MG63 (cell line): Measurements from ENCODE around the gene SLC35F2. TPM values are rescaled to one million over a fixed set of nuclear protein-coding genes. Genes with fewer than 3 reads are reported as not detected.
"Not testable (repeated sequence)": the region's sequence is repeated elsewhere in the genome, so short reads cannot be mapped to it uniquely, and the experiment has no call there.

Experiments used
- DNase-seq: peaks from one replicate; pipeline ENCODE4 v3.0.0-alpha.2; 2020
- H3K27me3 ChIP-seq: fragments of 250-450 bp; sonication (Bioruptor Pico); 2 replicates; pipeline ENCODE4 v1.5.1; 2020; ENCODE audit warnings: mild to moderate bottlenecking, moderate library complexity
- H3K36me3 ChIP-seq: fragments of 250-450 bp; sonication (Bioruptor Pico); 2 replicates; pipeline ENCODE4 v1.5.1; 2020; ENCODE audit warnings: mild to moderate bottlenecking, moderate library complexity
- H3K4me3 ChIP-seq: fragments of 250-450 bp; sonication (Bioruptor Pico); 2 replicates; pipeline ENCODE4 v1.5.1; 2020; ENCODE audit warnings: mild to moderate bottlenecking, moderate library complexity
- H3K9me3 ChIP-seq: fragments of 250-450 bp; sonication (Bioruptor Pico); 2 replicates; pipeline ENCODE4 v1.5.1; 2020; ENCODE audit warnings: mild to moderate bottlenecking, moderate library complexity
- total RNA-seq: library from RNA; depleted of rRNA; stranded (reverse); fragments of >200 nt; shearing (Covaris generic); gene quantifications from 2 replicates; pipeline ENCODE4 v1.2.3, GENCODE V29; 2014; ENCODE audit warnings: low replicate concordance

SLC35F2 gene
- total RNA-seq, 1 experiment from 2014 or later: 42.9 TPM

DNA sequence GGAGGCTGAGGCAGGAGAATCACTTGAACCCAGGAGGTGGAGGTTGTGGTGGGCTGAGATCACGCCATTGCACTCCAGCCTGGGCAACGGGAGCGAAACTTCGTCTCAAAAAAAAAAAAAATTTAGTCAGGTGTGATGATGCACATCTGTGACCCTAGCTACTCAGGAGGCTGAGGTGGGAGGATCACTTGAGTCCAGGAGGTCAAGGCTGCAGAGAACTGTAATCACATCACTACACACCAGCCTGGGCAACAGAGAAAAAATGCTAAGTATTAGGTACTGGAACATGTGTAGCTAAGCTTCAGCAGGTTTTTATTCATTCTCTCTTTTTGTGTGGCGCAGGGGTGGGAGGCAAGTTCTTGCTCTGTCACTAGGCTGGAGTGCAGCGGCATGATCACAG, 82.5 kb downstream of the SLC35F2 start:
- no peak overlapping the region for H3K4me3 ChIP-seq
- H3K27me3 ChIP-seq: no peaks in the 10 kb centered on the region
- no peak for DNase-seq
- no peaks in the 10 kb centered on the region for H3K9me3 ChIP-seq
- no peaks in the 10 kb centered on the region for H3K36me3 ChIP-seq

GRCh38 chr11:107770551-107770951, 88.0 kb downstream of the SLC35F2 start:
- DNase-seq: no peak
- Histone ChIP-seq H3K27me3 (peaks cover 3% of the 10 kb centered on the region; the same call in 1 of the 2 replicates), H3K4me3 (no peak overlapping the region), H3K9me3 (no peaks in the 10 kb centered on the region), H3K36me3 (no peaks in the 10 kb centered on the region)

GRCh38 chr11:107769189-107769588, 89.4 kb downstream of the SLC35F2 start:
- no peak for DNase-seq
- Histone ChIP-seq H3K36me3 (no peaks in the 10 kb centered on the region), H3K9me3 (no peaks in the 10 kb centered on the region), H3K4me3 (no peak overlapping the region), H3K27me3 (peaks cover 3% of the 10 kb centered on the region; the same call in 1 of the 2 replicates)

DNA sequence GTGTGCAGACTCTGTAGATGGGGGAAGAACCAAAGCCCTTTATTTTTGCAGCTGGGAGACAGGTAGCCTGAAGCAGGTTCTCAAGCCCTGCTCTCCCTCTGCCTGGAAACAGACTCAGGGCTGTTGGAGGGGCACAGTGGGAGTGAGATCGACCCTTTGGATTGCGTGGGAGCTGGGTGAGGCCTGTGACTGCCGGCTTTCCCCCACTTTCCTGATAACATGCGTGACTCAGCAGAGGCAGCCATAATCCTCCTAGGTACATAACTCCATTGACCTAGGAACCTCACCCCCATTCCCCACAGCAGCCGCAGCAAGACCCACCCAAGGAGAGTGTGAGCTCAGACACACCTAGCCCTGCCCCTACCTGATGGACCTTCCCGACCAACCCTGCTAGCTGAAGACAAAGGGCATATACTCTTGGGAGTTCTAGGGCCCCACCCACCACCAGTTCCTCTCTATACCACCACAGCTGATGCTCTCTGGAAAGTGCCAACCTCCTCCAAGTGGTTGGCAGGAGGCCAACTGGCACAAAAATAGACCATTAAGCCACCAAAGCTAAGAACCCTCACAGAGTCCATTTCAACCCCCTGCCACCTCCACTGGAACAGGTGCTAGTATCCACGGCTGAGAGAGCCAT, 99.8 kb downstream of the SLC35F2 start:
- H3K36me3 ChIP-seq, H3K9me3 ChIP-seq, H3K27me3 ChIP-seq, H3K4me3 ChIP-seq, DNase-seq: not testable (repeated sequence)

DNA sequence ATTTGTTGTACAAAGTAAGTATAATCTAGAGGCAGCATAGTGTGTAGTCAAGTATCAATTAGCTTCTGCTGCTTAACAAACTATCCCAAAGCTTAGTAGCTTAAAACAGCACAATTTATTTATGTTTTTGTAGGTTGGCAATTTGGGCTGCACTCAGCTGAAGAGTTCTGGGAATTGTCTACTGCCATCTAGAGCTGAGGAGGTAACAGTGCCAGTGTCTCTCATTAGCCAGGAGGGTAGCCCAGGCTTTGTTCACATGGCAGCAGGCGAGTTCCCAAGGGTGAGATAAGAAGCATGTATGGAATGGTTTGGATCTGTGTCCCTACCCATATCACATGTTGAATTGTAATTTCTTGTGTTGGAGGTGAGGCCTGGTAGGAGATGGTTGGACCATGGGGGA, 100.9 kb downstream of the SLC35F2 start:
- no peaks in the 10 kb centered on the region for H3K27me3 ChIP-seq
- no peak overlapping the region for H3K4me3 ChIP-seq
- H3K9me3 ChIP-seq: no peaks in the 10 kb centered on the region
- DNase-seq: no peak
- no peaks in the 10 kb centered on the region for H3K36me3 ChIP-seq

DNA sequence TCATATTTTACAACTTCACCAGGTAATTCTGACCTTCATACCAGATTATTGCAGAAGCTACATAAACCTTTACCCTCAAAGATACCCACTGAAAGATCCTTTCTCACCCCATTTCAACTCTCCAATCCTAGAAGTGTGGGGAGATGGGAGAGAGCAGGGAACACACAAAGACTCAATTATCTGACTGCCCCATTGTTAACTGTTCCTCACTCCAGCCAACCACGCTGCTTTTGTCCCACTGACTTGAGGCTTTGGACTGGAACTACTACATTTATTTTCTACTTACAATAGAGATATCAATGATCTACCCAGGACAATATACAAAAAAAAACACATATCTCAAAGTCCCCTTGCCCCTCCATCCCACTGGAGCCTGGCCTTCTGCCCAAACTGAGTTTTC, 102.0 kb downstream of the SLC35F2 start:
- no peaks in the 10 kb centered on the region for H3K36me3 ChIP-seq
- DNase-seq: no peak
- H3K27me3 ChIP-seq: no peaks in the 10 kb centered on the region
- no peaks in the 10 kb centered on the region for H3K9me3 ChIP-seq
- H3K4me3 ChIP-seq: no peak overlapping the region

GRCh38 chr11:107752949-107753822, 105.4 kb downstream of the SLC35F2 start:
- Histone ChIP-seq H3K9me3 (no peaks in the 10 kb centered on the region), H3K36me3 (no peaks in the 10 kb centered on the region), H3K27me3 (no peaks in the 10 kb centered on the region), H3K4me3 (no peak overlapping the region)
- DNase-seq: no peak

DNA sequence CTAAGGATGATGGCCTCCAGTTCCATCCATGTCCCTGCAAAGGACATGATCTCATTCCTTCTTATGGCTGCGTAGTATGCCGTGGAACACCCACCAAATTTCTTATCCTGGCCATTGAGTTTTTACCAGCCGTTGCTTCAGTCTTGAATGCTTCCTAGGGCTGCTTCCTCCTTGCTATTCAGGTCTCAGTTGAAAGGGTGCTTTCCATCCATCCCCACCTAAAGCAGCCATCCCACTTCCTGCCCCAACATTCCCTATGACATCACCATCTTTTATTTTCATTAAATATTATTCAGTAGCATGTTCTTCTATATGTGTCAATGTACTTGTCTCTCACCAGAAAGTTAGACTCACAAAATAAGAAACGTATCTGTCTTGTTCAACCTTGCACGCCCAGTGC, 106.1 kb downstream of the SLC35F2 start:
- Histone ChIP-seq H3K4me3 (no peak overlapping the region), H3K9me3 (no peaks in the 10 kb centered on the region), H3K27me3 (no peaks in the 10 kb centered on the region), H3K36me3 (no peaks in the 10 kb centered on the region)
- no peak for DNase-seq

- H3K36me3 ChIP-seq: no peaks in the 10 kb centered on the region
- DNase-seq: no peak
- H3K9me3 ChIP-seq: no peaks in the 10 kb centered on the region
- H3K4me3 ChIP-seq: no peak overlapping the region
- H3K27me3 ChIP-seq: peaks cover 2% of the 10 kb centered on the region; the same call in 1 of the 2 replicates
Observed at GRCh38 chr11:107751082-107751481, 107.5 kb downstream of the SLC35F2 start.

DNA sequence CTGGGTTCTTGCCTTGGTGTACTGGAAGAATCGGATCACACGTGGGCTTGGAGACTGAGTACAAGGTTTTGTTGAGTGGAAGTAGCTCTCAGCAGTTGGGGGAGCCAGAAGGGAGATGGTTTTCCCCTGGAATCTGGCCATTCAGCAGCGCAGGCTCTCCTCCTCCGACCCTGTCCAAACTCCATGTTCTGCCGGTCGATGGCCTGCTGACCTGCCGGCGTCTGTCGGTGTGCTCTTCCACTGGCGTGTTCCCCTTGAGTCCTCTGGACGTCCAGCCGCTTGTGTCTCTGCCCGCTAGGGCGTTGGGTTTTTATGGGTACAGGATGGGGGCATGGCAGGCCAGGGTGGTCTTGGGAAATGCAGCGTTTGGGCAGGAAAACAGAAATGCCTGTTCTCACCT, 108.3 kb downstream of the SLC35F2 start:
- no peak overlapping the region for H3K4me3 ChIP-seq
- no peak for DNase-seq
- H3K27me3 ChIP-seq: peaks cover 2% of the 10 kb centered on the region; the same call in 1 of the 2 replicates
- H3K36me3 ChIP-seq: no peaks in the 10 kb centered on the region
- no peaks in the 10 kb centered on the region for H3K9me3 ChIP-seq

- DNase-seq: no peak
- Histone ChIP-seq H3K9me3 (no peaks in the 10 kb centered on the region), H3K4me3 (no peak overlapping the region), H3K36me3 (no peaks in the 10 kb centered on the region), H3K27me3 (peaks cover 2% of the 10 kb centered on the region)
Observed at GRCh38 chr11:107747622-107748021, 111.0 kb downstream of the SLC35F2 start.

DNA sequence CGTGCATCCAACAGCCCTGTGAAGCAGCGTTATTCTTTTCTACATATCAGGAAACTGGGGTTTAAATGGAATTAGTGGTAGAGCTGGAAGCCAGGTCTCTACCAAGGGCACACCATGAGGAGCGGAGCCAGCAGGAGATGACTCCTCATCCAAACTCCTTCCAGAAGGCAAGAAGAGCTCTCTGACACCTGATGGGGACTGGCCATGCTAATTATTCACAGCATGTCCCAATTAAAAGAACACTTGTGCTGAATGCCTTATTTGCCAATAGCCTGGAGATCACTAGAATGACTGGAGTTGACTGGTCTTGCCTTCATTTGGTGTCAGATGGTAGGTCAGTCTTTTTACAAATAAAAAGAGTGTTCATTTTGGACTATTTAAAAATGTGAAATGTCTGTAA, 113.9 kb downstream of the SLC35F2 start:
- H3K9me3 ChIP-seq: no peaks in the 10 kb centered on the region
- H3K36me3 ChIP-seq: no peaks in the 10 kb centered on the region
- peaks cover 2% of the 10 kb centered on the region for H3K27me3 ChIP-seq
- DNase-seq: no peak
- no peak overlapping the region for H3K4me3 ChIP-seq

DNA sequence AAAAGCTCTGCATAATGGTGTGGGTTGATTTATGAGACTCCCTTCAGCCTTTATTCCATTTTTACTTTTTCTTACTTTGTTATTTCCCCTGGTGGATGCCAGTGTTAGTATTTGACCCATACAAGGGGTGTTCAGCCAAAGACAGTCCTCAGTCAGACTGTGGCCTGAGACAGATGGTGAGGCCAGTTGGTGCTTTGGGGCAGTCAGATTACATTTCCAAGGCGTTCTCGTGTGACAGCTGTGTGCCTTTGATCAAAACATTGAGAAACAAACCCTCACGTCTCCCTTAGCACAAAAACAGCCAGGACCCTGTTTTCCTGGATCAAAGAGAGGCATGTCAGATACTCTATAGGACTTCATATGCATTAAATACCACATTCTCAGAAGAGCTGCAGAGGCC, 115.4 kb downstream of the SLC35F2 start:
- no peak for DNase-seq
- no peaks in the 10 kb centered on the region for H3K36me3 ChIP-seq
- peaks cover 2% of the 10 kb centered on the region for H3K27me3 ChIP-seq
- H3K4me3 ChIP-seq: no peak overlapping the region
- H3K9me3 ChIP-seq: no peaks in the 10 kb centered on the region

- H3K36me3 ChIP-seq: no peaks in the 10 kb centered on the region
- H3K27me3 ChIP-seq: peaks cover under 1% of the 10 kb centered on the region
- H3K4me3 ChIP-seq: no peak overlapping the region
- no peaks in the 10 kb centered on the region for H3K9me3 ChIP-seq
- DNase-seq: no peak
Observed at GRCh38 chr11:107741044-107741823, 117.4 kb downstream of the SLC35F2 start.
